Measurements from ENCODE around the gene ACTMAP. TPM values are rescaled to one million over a fixed set of nuclear protein-coding genes. Genes with fewer than 3 reads are reported as not detected.
"Not testable (repeated sequence)": the region's sequence is repeated elsewhere in the genome, so short reads cannot be mapped to it uniquely, and the experiment has no call there.

Gene ACTMAP
- polyA plus RNA-seq, 2 donors: 3.1 to 6.8 TPM

DNA sequence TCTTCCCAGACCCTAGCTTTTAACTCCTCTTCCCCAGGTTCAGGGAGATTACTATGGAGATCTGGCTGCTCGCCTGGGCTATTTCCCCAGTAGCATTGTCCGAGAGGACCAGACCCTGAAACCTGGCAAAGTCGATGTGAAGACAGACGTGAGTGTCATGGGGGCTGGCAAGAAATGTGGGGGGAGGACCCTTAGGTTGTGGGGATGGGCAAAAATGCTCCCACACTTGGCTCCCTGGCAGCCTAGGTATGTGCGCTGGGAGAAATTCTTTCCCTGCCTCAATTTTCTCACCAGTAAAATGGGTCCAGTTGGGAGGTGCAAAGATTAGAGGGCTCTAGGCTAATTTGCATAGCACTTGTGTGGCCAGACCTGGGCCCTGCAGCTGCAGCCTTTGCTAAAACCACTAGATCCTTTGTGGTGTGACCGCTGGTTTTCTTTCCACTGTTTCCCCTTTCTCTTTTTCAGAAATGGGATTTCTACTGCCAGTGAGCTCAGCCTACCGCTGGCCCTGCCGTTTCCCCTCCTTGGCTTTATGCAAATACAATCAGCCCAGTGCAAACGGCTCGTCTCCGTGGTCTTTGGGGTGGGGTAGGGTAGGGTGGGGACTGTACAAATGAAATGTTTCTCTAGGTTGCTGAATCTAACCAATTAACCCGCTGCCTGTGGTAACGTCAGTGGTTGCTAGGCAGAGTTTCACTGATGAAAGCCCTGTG lies 26.8 kb upstream of the ACTMAP start:
- Histone ChIP-seq H3K9me3 (ENCODE audit: control insufficient read depth in 2 of 2, insufficient read depth in 1 of 2, low read depth in 1 of 2, low read length in 1 of 2) (no peaks in the 10 kb centered on the region), H3K36me3 (ENCODE audit: control insufficient read depth in 2 of 2, insufficient read depth in 2 of 2, low read length in 1 of 2) (peaks cover 0 to 2% of the 10 kb centered on the region in 2 donors), H3K4me3 (ENCODE audit: low read depth in 1 of 2, low read length in 2 of 2) (peak overlapping the region; percentile 57 to 78), H3K27me3 (ENCODE audit: control insufficient read depth in 1 of 2, insufficient read depth in 2 of 2, low read length in 2 of 2) (no peaks in the 10 kb centered on the region), H3K4me1 (ENCODE audit: control insufficient read depth in 2 of 2, insufficient read depth in 2 of 2, low read length in 1 of 2) (peaks cover 0 to 9% of the 10 kb centered on the region in 2 donors), H3K27ac (ENCODE audit: low read depth in 2 of 2, low read length in 1 of 2) (peak overlapping the region; percentile 97 to 99)
- 11 to 12% methylated on average over 13 of the region's 13 CpGs for WGBS, 2 donors

DNA sequence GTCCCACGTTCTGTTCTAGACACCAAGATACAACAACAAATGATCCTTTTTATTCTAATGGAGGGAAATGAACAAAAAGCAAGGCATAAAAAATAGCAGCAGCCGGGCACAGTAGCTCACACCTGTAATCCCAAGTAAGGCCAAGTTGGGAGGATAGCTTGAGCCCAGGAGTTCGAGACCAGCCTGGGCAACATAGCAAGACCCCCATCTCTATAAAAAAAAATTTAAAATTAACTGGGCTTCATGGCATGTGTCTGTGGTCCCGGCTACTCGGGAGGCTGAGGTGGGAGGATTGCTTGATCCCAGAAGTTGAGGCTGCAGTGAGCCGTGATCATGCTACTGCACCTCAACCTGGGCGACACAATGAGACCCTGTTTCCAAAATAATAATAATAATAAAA lies 26.1 kb upstream of the ACTMAP start:
- H3K4me1 ChIP-seq (ENCODE audit: control insufficient read depth in 2 of 2, insufficient read depth in 2 of 2, low read length in 1 of 2): peaks cover 0 to 9% of the 10 kb centered on the region in 2 donors
- peak overlapping the region in 1 of 2 donors; percentile 97 for H3K27ac ChIP-seq (ENCODE audit: low read depth in 2 of 2, low read length in 1 of 2)
- WGBS, 2 donors: 78 to 83% methylated on average over 7 of the region's 7 CpGs
- no peak overlapping the region for H3K4me3 ChIP-seq (ENCODE audit: low read depth in 1 of 2, low read length in 2 of 2)
- no peaks in the 10 kb centered on the region for H3K9me3 ChIP-seq (ENCODE audit: control insufficient read depth in 2 of 2, insufficient read depth in 1 of 2, low read depth in 1 of 2, low read length in 1 of 2)
- H3K27me3 ChIP-seq (ENCODE audit: control insufficient read depth in 1 of 2, insufficient read depth in 2 of 2, low read length in 2 of 2): no peaks in the 10 kb centered on the region
- peaks cover 0 to 2% of the 10 kb centered on the region in 2 donors for H3K36me3 ChIP-seq (ENCODE audit: control insufficient read depth in 2 of 2, insufficient read depth in 2 of 2, low read length in 1 of 2)

DNA sequence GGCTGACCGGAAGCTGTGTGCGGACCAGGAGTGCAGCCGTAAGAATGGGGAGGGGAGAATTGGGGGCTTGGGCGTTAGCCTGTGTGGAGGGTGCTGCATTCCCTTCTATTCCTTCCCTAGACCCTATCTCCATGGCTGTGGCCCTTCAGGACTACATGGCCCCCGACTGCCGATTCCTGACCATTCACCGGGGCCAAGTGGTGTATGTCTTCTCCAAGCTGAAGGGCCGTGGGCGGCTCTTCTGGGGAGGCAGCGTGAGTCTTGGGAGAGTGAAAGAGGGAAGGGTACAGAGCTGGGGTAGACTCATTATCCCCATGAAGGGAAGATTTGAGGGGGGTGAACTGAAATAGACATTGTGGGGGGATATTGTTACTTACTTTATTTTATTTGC lies 25.4 kb upstream of the ACTMAP start:
- WGBS, 2 donors: 93 to 94% methylated on average over 10 of the region's 10 CpGs
- no peak overlapping the region for H3K27ac ChIP-seq (ENCODE audit: low read depth in 2 of 2, low read length in 1 of 2)
- peaks cover 0 to 2% of the 10 kb centered on the region in 2 donors for H3K36me3 ChIP-seq (ENCODE audit: control insufficient read depth in 2 of 2, insufficient read depth in 2 of 2, low read length in 1 of 2)
- H3K9me3 ChIP-seq (ENCODE audit: control insufficient read depth in 2 of 2, insufficient read depth in 1 of 2, low read depth in 1 of 2, low read length in 1 of 2): no peaks in the 10 kb centered on the region
- no peak overlapping the region for H3K4me3 ChIP-seq (ENCODE audit: low read depth in 1 of 2, low read length in 2 of 2)
- H3K27me3 ChIP-seq (ENCODE audit: control insufficient read depth in 1 of 2, insufficient read depth in 2 of 2, low read length in 2 of 2): no peaks in the 10 kb centered on the region
- H3K4me1 ChIP-seq (ENCODE audit: control insufficient read depth in 2 of 2, insufficient read depth in 2 of 2, low read length in 1 of 2): peaks cover 0 to 9% of the 10 kb centered on the region in 2 donors

DNA sequence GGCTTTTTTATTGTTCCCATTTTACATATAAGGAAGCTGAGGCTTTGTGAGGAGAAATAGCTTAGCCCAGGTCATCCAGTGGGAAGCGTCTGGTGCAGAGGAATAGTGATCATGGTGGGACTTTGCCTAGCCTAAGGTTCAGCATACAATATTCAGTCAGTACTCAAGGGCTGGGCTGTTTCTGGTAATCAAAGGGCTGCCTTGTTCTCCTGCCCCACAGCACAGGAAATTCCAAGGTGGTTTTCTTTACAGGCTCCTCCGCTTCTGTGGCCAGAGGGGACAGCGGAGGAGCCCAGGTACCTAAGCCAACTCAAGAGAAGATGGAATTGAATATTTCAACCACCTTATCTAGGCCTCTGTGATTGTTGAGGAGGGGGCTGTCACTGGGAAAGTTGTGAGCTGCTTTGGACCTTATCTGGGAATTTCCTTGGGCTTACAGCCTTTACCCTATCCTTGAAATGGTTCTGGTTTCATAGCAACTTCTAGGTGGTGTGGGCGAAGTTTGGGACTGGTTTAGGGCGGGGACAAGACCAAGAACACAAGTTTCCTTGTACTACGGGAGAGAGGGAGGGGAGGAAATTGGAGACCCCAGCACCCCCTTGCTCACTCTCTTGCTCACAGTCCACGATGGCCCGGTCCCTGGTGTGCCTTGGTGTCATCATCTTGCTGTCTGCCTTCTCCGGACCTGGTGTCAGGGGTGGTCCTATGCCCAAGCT lies 24.8 kb upstream of the ACTMAP start, which contains the start of gene MIA:
TSS of gene MIA (plus strand) at position 606 of the 716 bp plus-strand sequence. CDS start at position 628, 22 bp downstream.
- WGBS, 2 donors: 84 to 85% methylated on average over 9 of the region's 9 CpGs
- Histone ChIP-seq H3K27me3 (ENCODE audit: control insufficient read depth in 1 of 2, insufficient read depth in 2 of 2, low read length in 2 of 2) (no peaks in the 10 kb centered on the region), H3K4me1 (ENCODE audit: control insufficient read depth in 2 of 2, insufficient read depth in 2 of 2, low read length in 1 of 2) (peaks cover 0 to 9% of the 10 kb centered on the region in 2 donors), H3K4me3 (ENCODE audit: low read depth in 1 of 2, low read length in 2 of 2) (no peak within 1 kb of the TSS), H3K27ac (ENCODE audit: low read depth in 2 of 2, low read length in 1 of 2) (no peak within 1 kb of the TSS), H3K36me3 (ENCODE audit: control insufficient read depth in 2 of 2, insufficient read depth in 2 of 2, low read length in 1 of 2) (no peaks in the 10 kb centered on the region), H3K9me3 (ENCODE audit: control insufficient read depth in 2 of 2, insufficient read depth in 1 of 2, low read depth in 1 of 2, low read length in 1 of 2) (no peaks in the 10 kb centered on the region)

DNA sequence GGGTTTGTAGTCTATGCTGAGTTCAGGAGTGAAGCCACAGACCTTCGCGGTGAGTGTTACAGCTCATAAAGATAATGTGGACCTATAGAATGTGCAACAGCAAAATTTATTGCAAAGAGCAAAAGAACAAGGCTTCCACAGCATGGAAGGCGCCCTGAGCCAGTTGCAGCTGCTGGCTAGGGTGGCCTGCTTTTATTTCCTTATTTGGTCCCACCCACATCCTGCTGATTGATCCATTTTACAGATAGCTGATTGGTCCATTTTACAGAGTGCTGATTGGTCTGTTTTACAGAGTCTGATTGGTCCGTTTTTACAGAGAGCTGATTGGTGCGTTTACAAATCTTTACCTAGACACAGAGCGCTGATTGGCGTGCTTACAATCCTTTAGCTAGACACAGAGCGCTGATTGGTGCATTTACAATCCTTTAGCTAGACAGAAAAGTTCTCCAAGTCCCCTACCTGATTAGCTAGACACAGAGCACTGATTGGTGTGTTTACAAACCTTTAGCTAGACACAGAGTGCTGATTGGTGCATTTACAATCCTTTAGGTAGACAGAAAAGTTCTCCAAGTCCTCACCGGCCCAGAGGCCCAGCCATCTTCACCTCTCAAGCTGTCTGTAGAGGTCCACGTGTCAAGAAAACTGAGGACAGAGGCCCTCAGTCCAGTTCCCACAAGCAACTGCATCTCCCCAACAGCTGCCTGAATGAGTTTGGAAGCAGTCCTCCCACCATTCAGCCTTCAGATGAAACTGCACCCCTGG lies 21.0 kb upstream of the ACTMAP start:
- not testable (repeated sequence) for H3K9me3 ChIP-seq (ENCODE audit: control insufficient read depth in 2 of 2, insufficient read depth in 1 of 2, low read depth in 1 of 2, low read length in 1 of 2); H3K27ac ChIP-seq (ENCODE audit: low read depth in 2 of 2, low read length in 1 of 2); H3K27me3 ChIP-seq (ENCODE audit: control insufficient read depth in 1 of 2, insufficient read depth in 2 of 2, low read length in 2 of 2); H3K4me3 ChIP-seq (ENCODE audit: low read depth in 1 of 2, low read length in 2 of 2); H3K36me3 ChIP-seq (ENCODE audit: control insufficient read depth in 2 of 2, insufficient read depth in 2 of 2, low read length in 1 of 2); H3K4me1 ChIP-seq (ENCODE audit: control insufficient read depth in 2 of 2, insufficient read depth in 2 of 2, low read length in 1 of 2)
- WGBS, 2 donors: 95 to 96% methylated on average over 10 of the region's 10 CpGs

DNA sequence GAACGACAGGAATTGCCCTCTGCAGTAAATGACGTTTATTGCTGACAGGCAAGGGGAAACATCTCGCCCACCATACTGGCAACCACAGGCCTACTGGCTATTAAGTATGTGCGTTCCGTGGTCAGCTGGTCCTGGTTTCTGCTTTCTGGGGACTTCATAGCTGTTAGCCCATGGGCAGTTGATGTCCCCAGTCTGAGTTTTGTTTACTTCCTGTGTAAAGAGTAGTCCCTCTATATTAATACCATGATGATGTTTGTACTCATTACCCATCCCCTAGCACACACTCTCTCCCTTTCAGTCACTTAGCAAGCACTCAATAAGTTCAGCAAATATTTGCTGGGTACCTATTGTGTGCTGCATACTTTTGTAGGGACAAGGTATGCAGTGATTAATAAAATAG lies 18.6 kb upstream of the ACTMAP start:
- WGBS, 2 donors: 84 to 85% methylated on average over 5 of the region's 5 CpGs
- Histone ChIP-seq H3K4me3 (ENCODE audit: low read depth in 1 of 2, low read length in 2 of 2) (no peak overlapping the region), H3K4me1 (ENCODE audit: control insufficient read depth in 2 of 2, insufficient read depth in 2 of 2, low read length in 1 of 2) (no peaks in the 10 kb centered on the region), H3K27ac (ENCODE audit: low read depth in 2 of 2, low read length in 1 of 2) (no peak overlapping the region), H3K27me3 (ENCODE audit: control insufficient read depth in 1 of 2, insufficient read depth in 2 of 2, low read length in 2 of 2) (no peaks in the 10 kb centered on the region), H3K9me3 (ENCODE audit: control insufficient read depth in 2 of 2, insufficient read depth in 1 of 2, low read depth in 1 of 2, low read length in 1 of 2) (no peaks in the 10 kb centered on the region), H3K36me3 (ENCODE audit: control insufficient read depth in 2 of 2, insufficient read depth in 2 of 2, low read length in 1 of 2) (peaks cover 13 to 15% of the 10 kb centered on the region in 2 donors)

DNA sequence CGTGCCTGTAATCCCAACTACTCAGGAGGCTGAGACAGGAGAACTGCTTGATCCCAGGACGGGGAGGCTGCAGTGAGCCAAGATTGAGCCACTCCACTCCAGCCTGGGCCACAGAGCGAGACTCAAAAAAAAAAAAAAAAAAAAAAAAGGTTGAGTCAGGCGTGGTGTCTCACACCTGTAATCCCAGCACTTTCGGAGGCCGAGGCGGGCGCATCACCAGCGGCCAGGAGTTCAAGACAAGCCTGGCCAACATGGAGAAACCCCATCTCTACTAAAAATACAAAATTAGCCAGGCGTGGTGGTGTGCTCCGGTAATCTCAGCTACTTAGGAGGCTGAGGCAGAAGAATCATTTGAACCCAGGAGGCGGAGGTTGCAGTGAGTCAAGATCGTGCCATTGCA lies 16.1 kb upstream of the ACTMAP start:
- H3K36me3 ChIP-seq (ENCODE audit: control insufficient read depth in 2 of 2, insufficient read depth in 2 of 2, low read length in 1 of 2): peaks cover 28 to 37% of the 10 kb centered on the region in 2 donors
- H3K9me3 ChIP-seq (ENCODE audit: control insufficient read depth in 2 of 2, insufficient read depth in 1 of 2, low read depth in 1 of 2, low read length in 1 of 2): not testable (repeated sequence)

DNA sequence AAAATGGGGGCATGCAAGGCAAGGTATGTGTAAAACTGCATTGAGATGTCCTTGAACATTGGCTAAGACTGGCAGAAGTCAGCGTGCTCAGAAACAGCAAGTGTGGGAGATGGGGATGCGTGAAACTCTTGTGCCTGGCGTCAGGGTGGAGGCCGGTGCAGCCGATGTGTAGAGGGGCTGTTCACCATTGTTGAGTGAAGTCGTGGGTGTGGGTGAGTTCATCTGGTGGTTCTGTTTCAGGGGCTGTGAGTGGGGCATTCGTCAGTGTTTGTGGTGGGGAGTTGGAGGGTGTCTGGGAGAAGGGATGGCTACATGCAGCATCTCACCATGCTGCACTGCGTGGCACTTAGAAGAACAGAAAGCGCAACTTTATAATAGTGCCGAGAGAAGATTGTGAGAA lies 13.7 kb upstream of the ACTMAP start:
- Histone ChIP-seq H3K9me3 (ENCODE audit: control insufficient read depth in 2 of 2, insufficient read depth in 1 of 2, low read depth in 1 of 2, low read length in 1 of 2) (no peaks in the 10 kb centered on the region), H3K36me3 (ENCODE audit: control insufficient read depth in 2 of 2, insufficient read depth in 2 of 2, low read length in 1 of 2) (peaks cover 32 to 46% of the 10 kb centered on the region in 2 donors)

More for the DNA sequence above, 16.1 kb upstream of the ACTMAP start:
- H3K4me1 ChIP-seq (ENCODE audit: control insufficient read depth in 2 of 2, insufficient read depth in 2 of 2, low read length in 1 of 2); H3K4me3 ChIP-seq (ENCODE audit: low read depth in 1 of 2, low read length in 2 of 2); H3K27ac ChIP-seq (ENCODE audit: low read depth in 2 of 2, low read length in 1 of 2); H3K27me3 ChIP-seq (ENCODE audit: control insufficient read depth in 1 of 2, insufficient read depth in 2 of 2, low read length in 2 of 2): not testable (repeated sequence)
- WGBS, 2 donors: 92 to 96% methylated on average over 13 of the region's 13 CpGs

DNA sequence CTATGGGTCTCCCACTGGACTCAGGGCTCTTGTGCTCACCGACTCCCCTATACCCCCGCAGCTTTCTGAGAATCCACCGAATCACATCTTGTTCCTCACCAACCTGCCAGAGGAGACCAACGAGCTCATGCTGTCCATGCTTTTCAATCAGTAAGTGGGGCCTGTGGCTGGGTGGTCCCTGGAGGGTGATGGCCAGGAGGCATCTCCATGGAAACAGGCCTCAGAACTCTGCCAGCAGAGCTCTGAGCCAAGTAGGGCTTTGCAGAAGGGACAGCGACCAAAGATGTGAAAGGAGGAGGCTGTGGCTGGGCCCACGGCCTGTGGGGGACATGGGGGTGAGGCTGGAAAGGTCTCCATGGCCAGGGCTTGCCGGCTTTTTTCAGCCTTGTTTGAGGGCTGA lies 13.2 kb upstream of the ACTMAP start:
- Histone ChIP-seq H3K4me1 (ENCODE audit: control insufficient read depth in 2 of 2, insufficient read depth in 2 of 2, low read length in 1 of 2) (no peaks in the 10 kb centered on the region), H3K9me3 (ENCODE audit: control insufficient read depth in 2 of 2, insufficient read depth in 1 of 2, low read depth in 1 of 2, low read length in 1 of 2) (no peaks in the 10 kb centered on the region), H3K4me3 (ENCODE audit: low read depth in 1 of 2, low read length in 2 of 2) (no peak overlapping the region), H3K36me3 (ENCODE audit: control insufficient read depth in 2 of 2, insufficient read depth in 2 of 2, low read length in 1 of 2) (peaks cover 32 to 46% of the 10 kb centered on the region in 2 donors), H3K27ac (ENCODE audit: low read depth in 2 of 2, low read length in 1 of 2) (no peak overlapping the region), H3K27me3 (ENCODE audit: control insufficient read depth in 1 of 2, insufficient read depth in 2 of 2, low read length in 2 of 2) (no peaks in the 10 kb centered on the region)
- WGBS, 2 donors: 89 to 94% methylated on average over 7 of the region's 7 CpGs

More for the DNA sequence above, 13.7 kb upstream of the ACTMAP start:
- H3K27ac ChIP-seq (ENCODE audit: low read depth in 2 of 2, low read length in 1 of 2): no peak overlapping the region
- H3K4me1 ChIP-seq (ENCODE audit: control insufficient read depth in 2 of 2, insufficient read depth in 2 of 2, low read length in 1 of 2): no peaks in the 10 kb centered on the region
- 88 to 89% methylated on average over 10 of the region's 10 CpGs for WGBS, 2 donors
- H3K27me3 ChIP-seq (ENCODE audit: control insufficient read depth in 1 of 2, insufficient read depth in 2 of 2, low read length in 2 of 2): no peaks in the 10 kb centered on the region
- no peak overlapping the region for H3K4me3 ChIP-seq (ENCODE audit: low read depth in 1 of 2, low read length in 2 of 2)

Data from esophagus (tissue), 2 donors.